Measurements from ENCODE around the gene FER1L5.

The FER1L5 gene

GRCh38 chr2:96633641-96634040, 8.9 kb upstream of the FER1L5 start:
- no peak for DNase-seq (ENCODE audit: low read depth in 1 of 2, low spot score in 1 of 2)
- no peak for TF ChIP-seq GABPA (IDR thresholded peaks at IDR 0.05; ENCODE audit: low read depth)
- TF ChIP-seq POLR2AphosphoS5 (IDR thresholded peaks at IDR 0.05; ENCODE audit: low read depth), result no peak
- TF ChIP-seq REST (IDR thresholded peaks at IDR 0.05; ENCODE audit: insufficient replicate concordance, low read depth), result no peak
- TF ChIP-seq CTCF (IDR thresholded peaks at IDR 0.05; ENCODE audit: insufficient read depth, low read length), result no peak
- TF ChIP-seq SPI1 (IDR thresholded peaks at IDR 0.05; ENCODE audit: borderline replicate concordance, low read depth), result no peak
- H3K27ac ChIP-seq (replicated peaks), result no peak overlapping the region
- no peak overlapping the region for H3K4me3 ChIP-seq (replicated peaks; ENCODE audit: insufficient read depth, low read length)
- H3K27me3 ChIP-seq (ENCODE audit: insufficient read depth, poor library complexity, severe bottlenecking), result no peaks in the 10 kb centered on the region

- TF ChIP-seq CTCF (IDR thresholded peaks at IDR 0.05; ENCODE audit: insufficient read depth, low read length) (no peak), POLR2AphosphoS5 (IDR thresholded peaks at IDR 0.05; ENCODE audit: low read depth) (no peak)
- peak overlapping the region; percentile 63 for H3K4me3 ChIP-seq (replicated peaks; ENCODE audit: insufficient read depth, low read length)
- peak in 1 of 2 experiments; percentile 11 for DNase-seq (ENCODE audit: low read depth in 1 of 2, low spot score in 1 of 2)
- H3K27me3 ChIP-seq (ENCODE audit: insufficient read depth, poor library complexity, severe bottlenecking), result no peaks in the 10 kb centered on the region
- H3K27ac ChIP-seq (replicated peaks), result peak overlapping the region; percentile 78
Measured at GRCh38 chr2:96636551-96637171, 5.9 kb upstream of the FER1L5 start.

GRCh38 chr2:96637385-96638143, 5.0 kb upstream of the FER1L5 start:
- Histone ChIP-seq H3K4me3 (replicated peaks; ENCODE audit: insufficient read depth, low read length) (peak overlapping the region; percentile 63), H3K27ac (replicated peaks) (peak overlapping the region; percentile 78), H3K27me3 (ENCODE audit: insufficient read depth, poor library complexity, severe bottlenecking) (no peaks in the 10 kb centered on the region)
- TF ChIP-seq SPI1 (IDR thresholded peaks at IDR 0.05; ENCODE audit: borderline replicate concordance, low read depth) (no peak), REST (IDR thresholded peaks at IDR 0.05; ENCODE audit: insufficient replicate concordance, low read depth) (no peak), POLR2AphosphoS5 (IDR thresholded peaks at IDR 0.05; ENCODE audit: low read depth) (no peak), CTCF (IDR thresholded peaks at IDR 0.05; ENCODE audit: insufficient read depth, low read length) (no peak), GABPA (IDR thresholded peaks at IDR 0.05; ENCODE audit: low read depth) (no peak)
- DNase-seq (ENCODE audit: low read depth in 1 of 2, low spot score in 1 of 2), result peak; percentile 72 to 85

All from HL-60 (cell line).